Subcutaneous adipose tissue (tissue), 4 donors: ENCODE results near the gene EPB41L3. TPM values are rescaled to one million over a fixed set of nuclear protein-coding genes. Genes with fewer than 3 reads are reported as not detected.

ENCODE experiments used
- total RNA-seq, 4 donors: library from RNA; depleted of rRNA; stranded (reverse); fragments of >200 nt; gene quantifications; one replicate each; pipeline ENCODE4 v1.1.0, GENCODE V29; 2016
- TF ChIP-seq, protein P1 (sequence below): fragments of 450-650 bp; IDR thresholded peaks from one replicate; pipeline ENCODE4 v1.5.1; 2016; ENCODE audit warnings: low read depth, mild to moderate bottlenecking, control low read depth, antibody characterized with exemption, moderate library complexity

EPB41L3 gene
- 100 to 1,000 TPM in 3 of 4 donors, 10 to 100 TPM in 1; 82.1 to 225 (median 164) TPM for total RNA-seq

DNA sequence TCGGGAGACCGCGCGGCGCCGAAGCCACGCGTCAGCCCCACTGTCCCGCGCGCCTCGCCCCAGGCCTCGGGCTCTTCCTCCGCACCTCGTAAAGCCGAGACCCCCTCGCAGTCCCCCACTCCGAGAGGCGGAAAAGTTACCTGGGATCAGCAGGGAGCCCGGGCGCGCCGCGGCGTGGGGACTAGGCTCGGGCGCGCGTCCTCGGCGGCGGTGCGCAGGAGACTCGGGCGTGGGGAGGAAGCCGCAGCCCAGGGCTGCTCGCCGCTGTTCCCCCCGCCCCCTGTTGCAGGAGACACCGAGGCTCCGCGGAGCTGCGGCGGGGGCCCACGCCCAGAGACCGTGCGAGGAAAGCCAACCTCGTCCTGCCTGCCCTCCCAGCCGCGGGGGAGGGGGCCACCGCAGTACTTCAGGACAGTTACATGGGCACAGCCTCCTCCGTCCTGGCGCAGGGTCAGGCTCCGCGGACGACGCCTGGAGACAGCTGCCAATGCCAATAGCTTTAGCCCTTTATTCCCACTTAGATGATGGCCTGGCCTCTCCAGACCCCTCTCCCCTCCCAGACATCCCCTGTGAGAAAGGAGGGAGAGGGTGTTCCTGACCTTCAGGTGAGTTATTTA is at the start of gene EPB41L3:
Gene EPB41L3, minus strand, starts transcription at position 225 of the 617 bp plus-strand sequence. CDS start 54,814 bp downstream, outside the sequence.
- TF ChIP-seq, protein P1, sequence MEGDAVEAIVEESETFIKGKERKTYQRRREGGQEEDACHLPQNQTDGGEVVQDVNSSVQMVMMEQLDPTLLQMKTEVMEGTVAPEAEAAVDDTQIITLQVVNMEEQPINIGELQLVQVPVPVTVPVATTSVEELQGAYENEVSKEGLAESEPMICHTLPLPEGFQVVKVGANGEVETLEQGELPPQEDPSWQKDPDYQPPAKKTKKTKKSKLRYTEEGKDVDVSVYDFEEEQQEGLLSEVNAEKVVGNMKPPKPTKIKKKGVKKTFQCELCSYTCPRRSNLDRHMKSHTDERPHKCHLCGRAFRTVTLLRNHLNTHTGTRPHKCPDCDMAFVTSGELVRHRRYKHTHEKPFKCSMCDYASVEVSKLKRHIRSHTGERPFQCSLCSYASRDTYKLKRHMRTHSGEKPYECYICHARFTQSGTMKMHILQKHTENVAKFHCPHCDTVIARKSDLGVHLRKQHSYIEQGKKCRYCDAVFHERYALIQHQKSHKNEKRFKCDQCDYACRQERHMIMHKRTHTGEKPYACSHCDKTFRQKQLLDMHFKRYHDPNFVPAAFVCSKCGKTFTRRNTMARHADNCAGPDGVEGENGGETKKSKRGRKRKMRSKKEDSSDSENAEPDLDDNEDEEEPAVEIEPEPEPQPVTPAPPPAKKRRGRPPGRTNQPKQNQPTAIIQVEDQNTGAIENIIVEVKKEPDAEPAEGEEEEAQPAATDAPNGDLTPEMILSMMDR, result no peak

DNA sequence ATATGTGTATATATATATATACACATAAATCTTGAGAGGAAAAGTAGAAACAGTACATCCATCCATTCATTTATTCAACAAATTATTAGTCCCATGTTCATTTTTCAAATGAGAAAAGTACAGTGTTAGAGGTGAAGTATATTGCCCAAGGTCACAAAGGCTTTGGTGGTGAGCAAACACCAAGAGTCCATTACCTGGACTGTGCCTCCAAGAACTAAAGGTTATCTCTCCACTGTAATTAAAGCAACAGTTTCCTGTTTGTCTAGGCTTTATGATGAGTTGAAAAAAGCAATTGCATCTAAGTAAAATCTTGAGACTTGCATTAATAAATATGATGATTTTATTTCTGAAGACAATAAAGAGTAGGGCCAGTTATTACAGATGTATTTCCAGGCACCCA is 44.7 kb upstream of the EPB41L3 start:
- TF ChIP-seq, protein P1, result no peak

DNA sequence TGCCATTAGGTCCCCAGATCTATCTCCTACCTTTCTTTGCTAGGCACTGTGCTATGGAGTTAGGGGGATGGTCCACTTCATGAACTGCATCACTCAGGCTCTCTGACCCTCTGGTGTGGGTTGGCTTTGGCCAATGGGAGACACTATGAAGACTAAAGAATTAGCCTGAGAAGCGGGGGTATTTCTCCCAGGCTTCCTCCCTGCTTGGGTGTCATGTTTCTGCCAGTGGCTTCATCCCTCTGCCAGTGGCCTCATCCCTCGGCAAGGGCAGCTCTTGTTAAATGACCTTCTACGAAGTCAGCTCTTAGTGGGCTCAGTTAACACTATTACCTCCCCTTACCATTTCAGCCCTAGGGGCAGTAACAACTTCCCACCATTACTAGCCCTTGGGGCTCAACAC is 41.9 kb upstream of the EPB41L3 start:
- TF ChIP-seq, protein P1, result no peak

DNA sequence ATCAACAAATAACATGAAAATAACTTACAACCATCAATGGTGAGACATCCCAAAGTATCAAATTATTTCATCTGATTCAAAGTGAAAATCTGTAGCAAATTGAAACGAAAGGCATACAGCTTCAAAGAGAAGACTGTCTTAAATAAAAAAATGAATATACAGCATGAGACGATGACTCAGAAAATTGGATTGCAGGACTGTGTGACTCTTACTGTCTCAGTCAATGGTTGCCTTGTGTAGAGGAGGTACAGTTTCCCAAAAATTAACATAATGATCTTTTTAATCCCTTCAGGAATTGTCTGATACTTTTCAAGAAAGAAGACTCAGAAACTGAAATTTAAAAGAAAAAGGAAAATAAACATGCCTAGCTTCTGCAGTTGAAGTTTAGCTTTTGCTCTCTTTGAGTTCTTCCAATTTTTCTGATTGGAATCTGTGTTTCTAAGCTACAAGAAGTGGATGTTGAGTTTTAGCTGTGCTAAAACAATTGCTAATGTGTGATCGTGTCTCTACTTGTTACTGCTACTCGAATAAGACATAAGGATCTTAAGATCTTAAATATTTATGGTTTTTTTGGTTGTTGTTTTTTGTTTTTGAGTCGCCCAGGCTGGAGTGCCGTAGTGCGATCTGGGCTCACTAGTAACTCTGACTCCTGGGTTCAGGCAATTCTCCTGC is 41.1 kb upstream of the EPB41L3 start:
- TF ChIP-seq, protein P1, result no peak

DNA sequence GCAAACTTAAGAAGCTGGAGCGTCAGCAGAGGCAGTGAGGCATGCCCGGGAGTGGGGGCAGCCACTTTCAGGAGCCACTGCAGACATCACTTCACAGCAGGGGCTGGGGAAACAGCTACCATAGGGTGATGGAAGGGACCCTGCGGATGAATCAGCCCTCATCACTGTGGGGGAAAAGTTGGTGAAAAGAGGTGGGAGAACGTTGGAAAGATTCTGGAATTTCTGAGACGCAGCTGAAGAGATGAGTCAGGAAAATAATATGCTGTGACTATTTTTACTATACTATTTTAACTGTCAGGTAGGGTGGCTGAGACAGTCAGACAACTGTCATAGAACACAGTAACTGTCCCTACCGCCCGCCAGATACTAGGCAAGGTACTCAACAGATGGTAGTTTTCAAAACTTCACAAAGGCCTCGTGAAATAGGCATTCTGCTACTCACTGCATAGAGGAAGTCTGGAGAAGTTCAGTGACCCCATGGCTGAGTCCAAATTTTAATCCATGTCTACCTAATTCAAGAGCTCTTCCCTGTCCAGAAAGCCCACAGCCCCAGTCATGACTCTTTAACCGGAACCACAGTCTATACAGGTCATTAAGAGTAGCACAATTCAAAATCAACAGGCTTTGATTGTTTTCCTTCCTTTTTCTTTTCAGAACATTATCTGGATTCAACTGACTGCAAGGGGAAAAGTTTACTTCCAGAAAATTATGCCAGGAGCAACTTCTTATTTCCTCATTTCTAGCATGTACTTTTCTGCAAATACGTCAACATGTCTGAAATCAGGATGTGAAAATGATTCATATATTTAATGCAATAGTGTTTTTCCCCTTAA is 39.3 kb upstream of the EPB41L3 start:
- TF ChIP-seq, protein P1, result no peak

DNA sequence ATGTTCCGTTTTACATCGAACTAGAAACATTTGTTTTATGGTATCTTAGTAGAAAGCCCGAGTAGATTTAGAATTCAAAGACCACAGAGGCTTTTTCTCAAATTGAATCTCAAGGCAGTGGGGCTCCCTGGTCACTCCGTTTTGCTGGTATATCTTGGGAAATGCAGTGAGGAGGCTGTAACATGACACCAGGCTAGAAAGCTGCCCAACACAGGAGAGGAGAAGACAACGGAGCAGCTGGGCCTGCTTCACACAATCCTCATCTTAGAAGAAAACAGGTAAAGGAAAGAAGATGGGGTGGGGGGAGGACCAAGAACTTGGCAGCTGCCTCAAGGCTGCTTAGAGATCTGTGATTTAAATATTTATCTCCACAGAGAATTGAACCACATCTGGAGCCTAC is 38.3 kb upstream of the EPB41L3 start:
- TF ChIP-seq, protein P1, result no peak

DNA sequence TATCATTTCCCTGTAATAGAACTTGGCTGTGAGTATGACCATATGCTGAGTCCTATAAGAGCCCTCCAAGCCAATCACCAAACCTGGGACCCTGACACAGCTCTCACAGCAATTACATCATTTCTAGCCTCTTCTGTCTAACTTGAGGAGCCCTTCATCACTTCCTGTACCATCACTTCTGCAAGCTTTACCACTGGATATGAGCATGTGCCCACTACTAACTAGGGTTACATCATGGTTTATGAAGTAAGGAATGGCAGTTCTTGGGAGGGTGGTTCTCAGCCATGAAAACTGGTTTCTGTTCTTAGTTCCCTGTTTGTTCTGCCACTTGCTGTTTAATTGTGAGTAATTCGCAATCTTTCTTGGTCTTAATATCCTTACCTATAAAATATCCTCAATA is 31.0 kb upstream of the EPB41L3 start:
- TF ChIP-seq, protein P1, result no peak
